LNCAP (cell line): Measurements from ENCODE around the gene BUB3.

Experiments used
- CTCF ChIP-seq: fragments of 450-650 bp; IDR thresholded peaks from 2 replicates; pipeline ENCODE4 v1.5.1; 2017; ENCODE audit warnings: mild to moderate bottlenecking

The BUB3 gene

GRCh38 chr10:123154711-123155505 is 706 bp downstream of the BUB3 start:
- no peak for TF ChIP-seq CTCF

- no peak for TF ChIP-seq CTCF
Observed at GRCh38 chr10:123156078-123156477, 1.9 kb downstream of the BUB3 start.

GRCh38 chr10:123157210-123157609 is 3.0 kb downstream of the BUB3 start:
- TF ChIP-seq CTCF, result no peak

GRCh38 chr10:123158682-123159081 is 4.5 kb downstream of the BUB3 start:
- TF ChIP-seq CTCF, result no peak

GRCh38 chr10:123160311-123160980 is 6.2 kb downstream of the BUB3 start:
- no peak for TF ChIP-seq CTCF

- TF ChIP-seq CTCF, result no peak
Observed at GRCh38 chr10:123164319-123164718, 10.1 kb downstream of the BUB3 start.

- TF ChIP-seq CTCF, result no peak
Observed at GRCh38 chr10:123165445-123166072, 11.4 kb downstream of the BUB3 start.
